ENCODE measurements around the gene CCT8.

Gene CCT8

GRCh38 chr21:29073222-29074006 lies at the start of gene CCT8:
Gene CCT8 (minus strand): TSS chr21:29073648. CDS start chr21:29073590, 58 bp downstream.
- peak; percentile 96 for DNase-seq (ENCODE audit: low spot score)

GRCh38 chr21:29121759-29122158 lies 48.3 kb upstream of the CCT8 start:
- DNase-seq (ENCODE audit: low spot score), result no peak

- no peak for DNase-seq (ENCODE audit: low spot score)
Observed at GRCh38 chr21:29117372-29117955, 44.0 kb upstream of the CCT8 start.

GRCh38 chr21:29115899-29116298 lies 42.5 kb upstream of the CCT8 start:
- no peak for DNase-seq (ENCODE audit: low spot score)

GRCh38 chr21:29114765-29115500 lies 41.5 kb upstream of the CCT8 start:
- DNase-seq (ENCODE audit: low spot score), result peak; percentile 43

- DNase-seq (ENCODE audit: low spot score), result no peak
Observed at GRCh38 chr21:29105218-29105617, 31.8 kb upstream of the CCT8 start.

- no peak for DNase-seq (ENCODE audit: low spot score)
Observed at GRCh38 chr21:29104239-29104708, 30.8 kb upstream of the CCT8 start.

- no peak for DNase-seq (ENCODE audit: low spot score)
Observed at GRCh38 chr21:29102791-29103257, 29.4 kb upstream of the CCT8 start.

- DNase-seq (ENCODE audit: low spot score), result no peak
Observed at GRCh38 chr21:29098156-29098555, 24.7 kb upstream of the CCT8 start.

GRCh38 chr21:29096218-29097015 lies 23.0 kb upstream of the CCT8 start:
- DNase-seq (ENCODE audit: low spot score), result no peak

- no peak for DNase-seq (ENCODE audit: low spot score)
Observed at GRCh38 chr21:29092102-29092959, 18.9 kb upstream of the CCT8 start.

- DNase-seq (ENCODE audit: low spot score), result no peak
Observed at GRCh38 chr21:29091033-29091432, 17.6 kb upstream of the CCT8 start.

GRCh38 chr21:29085106-29085752 lies 11.8 kb upstream of the CCT8 start:
- no peak for DNase-seq (ENCODE audit: low spot score)

- DNase-seq (ENCODE audit: low spot score), result no peak
Observed at GRCh38 chr21:29084372-29084771, 10.9 kb upstream of the CCT8 start.

GRCh38 chr21:29083306-29083705 lies 9.9 kb upstream of the CCT8 start:
- no peak for DNase-seq (ENCODE audit: low spot score)

- DNase-seq (ENCODE audit: low spot score), result no peak
Observed at GRCh38 chr21:29082046-29082815, 8.8 kb upstream of the CCT8 start.

- DNase-seq (ENCODE audit: low spot score), result no peak
Observed at GRCh38 chr21:29080454-29080941, 7.0 kb upstream of the CCT8 start.

- DNase-seq (ENCODE audit: low spot score), result no peak
Observed at GRCh38 chr21:29078869-29079767, 5.7 kb upstream of the CCT8 start.
